PFSK-1 (cell line): ENCODE measurements around the gene SPATA45.

Experiments
- FOXP2 ChIP-seq: optimal IDR thresholded peaks from 2 replicates; pipeline ENCODE3; 2011; ENCODE audit warnings: borderline replicate concordance, control low read depth, inconsistent platforms; ENCODE audit not compliant: insufficient read depth; ENCODE audit errors: extremely low read length, extremely low read depth
- POLR2AphosphoS5 ChIP-seq: IDR thresholded peaks from 2 replicates; pipeline ENCODE4 v1.6.1; 2012; ENCODE audit warnings: low read depth, mild to moderate bottlenecking, control low read depth, low read length, moderate library complexity
- SIN3A ChIP-seq: IDR thresholded peaks from 2 replicates; pipeline ENCODE4 v1.6.1; 2012; ENCODE audit warnings: mild to moderate bottlenecking, low read length, moderate library complexity, borderline replicate concordance; ENCODE audit not compliant: insufficient read depth
- TAF1 ChIP-seq: IDR thresholded peaks from 2 replicates; pipeline ENCODE4 v1.6.1; 2012; ENCODE audit warnings: low read length, control low read depth, borderline replicate concordance; ENCODE audit not compliant: insufficient read depth
- TF ChIP-seq, protein P1 (sequence below), 2 experiments: IDR thresholded peaks; 2 replicates each; pipeline versions ENCODE4 v1.6.1 to v1.8.0; 2011 to 2012; ENCODE audit warnings: low read depth in 2 of 2, low read length in 2 of 2, control low read depth in 1 of 2, inconsistent platforms in 1 of 2, mild to moderate bottlenecking in 1 of 2, moderate library complexity in 1 of 2; ENCODE audit not compliant: insufficient read depth in 1 of 2

DNA sequence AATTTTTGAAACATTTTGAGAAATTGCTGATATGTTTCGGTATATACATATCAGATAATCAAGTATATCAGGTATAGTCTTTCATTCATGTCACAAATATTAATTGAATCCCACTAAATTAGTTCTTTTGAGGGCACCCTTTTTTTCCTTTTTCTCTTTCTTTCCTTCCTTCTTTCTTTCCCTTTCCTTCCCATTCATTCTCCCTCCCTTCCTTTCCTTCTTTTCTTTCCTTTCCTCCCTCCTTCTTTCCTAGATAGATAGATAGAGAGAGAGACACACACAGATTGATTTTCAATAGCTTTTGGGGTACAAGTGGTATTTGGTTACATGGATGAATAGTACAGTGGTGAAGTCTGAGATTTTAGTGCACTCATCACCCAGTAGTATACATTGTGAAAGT, 61.6 kb downstream of the SPATA45 start:
- TF ChIP-seq POLR2AphosphoS5: no peak
- TF ChIP-seq, protein P1, sequence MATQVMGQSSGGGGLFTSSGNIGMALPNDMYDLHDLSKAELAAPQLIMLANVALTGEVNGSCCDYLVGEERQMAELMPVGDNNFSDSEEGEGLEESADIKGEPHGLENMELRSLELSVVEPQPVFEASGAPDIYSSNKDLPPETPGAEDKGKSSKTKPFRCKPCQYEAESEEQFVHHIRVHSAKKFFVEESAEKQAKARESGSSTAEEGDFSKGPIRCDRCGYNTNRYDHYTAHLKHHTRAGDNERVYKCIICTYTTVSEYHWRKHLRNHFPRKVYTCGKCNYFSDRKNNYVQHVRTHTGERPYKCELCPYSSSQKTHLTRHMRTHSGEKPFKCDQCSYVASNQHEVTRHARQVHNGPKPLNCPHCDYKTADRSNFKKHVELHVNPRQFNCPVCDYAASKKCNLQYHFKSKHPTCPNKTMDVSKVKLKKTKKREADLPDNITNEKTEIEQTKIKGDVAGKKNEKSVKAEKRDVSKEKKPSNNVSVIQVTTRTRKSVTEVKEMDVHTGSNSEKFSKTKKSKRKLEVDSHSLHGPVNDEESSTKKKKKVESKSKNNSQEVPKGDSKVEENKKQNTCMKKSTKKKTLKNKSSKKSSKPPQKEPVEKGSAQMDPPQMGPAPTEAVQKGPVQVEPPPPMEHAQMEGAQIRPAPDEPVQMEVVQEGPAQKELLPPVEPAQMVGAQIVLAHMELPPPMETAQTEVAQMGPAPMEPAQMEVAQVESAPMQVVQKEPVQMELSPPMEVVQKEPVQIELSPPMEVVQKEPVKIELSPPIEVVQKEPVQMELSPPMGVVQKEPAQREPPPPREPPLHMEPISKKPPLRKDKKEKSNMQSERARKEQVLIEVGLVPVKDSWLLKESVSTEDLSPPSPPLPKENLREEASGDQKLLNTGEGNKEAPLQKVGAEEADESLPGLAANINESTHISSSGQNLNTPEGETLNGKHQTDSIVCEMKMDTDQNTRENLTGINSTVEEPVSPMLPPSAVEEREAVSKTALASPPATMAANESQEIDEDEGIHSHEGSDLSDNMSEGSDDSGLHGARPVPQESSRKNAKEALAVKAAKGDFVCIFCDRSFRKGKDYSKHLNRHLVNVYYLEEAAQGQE (IDR thresholded peaks at IDR 0.05; ENCODE audit: insufficient read depth in 1 of 2, low read depth in 2 of 2, low read length in 2 of 2): no peak
- no peak for TF ChIP-seq FOXP2
- no peak for TF ChIP-seq TAF1
- TF ChIP-seq SIN3A: no peak
